Fibroblast of skin of scalp (primary cell): ENCODE measurements around the gene RAI14.
"Not testable (repeated sequence)": the region's sequence is repeated elsewhere in the genome, so short reads cannot be mapped to it uniquely, and the experiment has no call there.

Experiments used
- DNase-seq: peaks from one replicate; pipeline ENCODE4 v3.0.0-alpha.2; 2013

The RAI14 gene

DNA sequence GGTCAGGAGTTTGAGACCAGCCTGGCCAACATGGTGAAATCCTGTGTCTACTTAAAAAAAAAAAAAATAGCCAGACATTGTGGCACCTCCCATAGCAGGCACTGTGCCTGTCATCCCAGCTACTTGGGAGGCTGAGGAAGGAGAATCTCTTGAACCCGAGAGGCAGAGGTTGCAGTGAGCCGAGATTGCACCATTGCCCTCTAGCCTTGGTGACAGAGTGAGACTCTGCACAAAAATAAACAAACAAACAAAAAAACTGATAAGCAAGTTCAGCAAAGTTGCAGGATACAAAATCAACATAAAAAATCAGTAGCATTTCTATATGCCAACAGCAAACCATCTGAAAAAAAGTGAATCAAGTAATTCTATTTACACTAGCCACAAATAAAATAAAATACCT, 118.0 kb downstream of the RAI14 start:
- no peak for DNase-seq

DNA sequence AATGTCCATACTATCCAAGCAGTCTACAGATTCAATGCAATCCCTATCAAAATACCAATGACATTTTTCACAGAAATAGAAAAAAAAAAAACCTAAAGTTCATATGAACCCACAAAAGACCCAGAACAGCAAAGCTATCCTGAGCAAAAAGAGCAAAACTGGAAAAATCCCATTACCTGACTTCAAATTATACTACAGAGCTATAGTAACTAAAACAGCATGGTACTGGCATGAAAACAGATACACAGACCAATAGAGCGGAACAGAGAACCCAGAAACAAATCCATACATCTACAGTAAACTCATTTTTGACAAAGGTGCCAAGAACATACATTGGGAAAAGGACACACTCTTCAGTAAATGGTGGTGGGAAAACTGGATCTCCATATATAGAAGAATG, 118.5 kb downstream of the RAI14 start:
- not testable (repeated sequence) for DNase-seq

DNA sequence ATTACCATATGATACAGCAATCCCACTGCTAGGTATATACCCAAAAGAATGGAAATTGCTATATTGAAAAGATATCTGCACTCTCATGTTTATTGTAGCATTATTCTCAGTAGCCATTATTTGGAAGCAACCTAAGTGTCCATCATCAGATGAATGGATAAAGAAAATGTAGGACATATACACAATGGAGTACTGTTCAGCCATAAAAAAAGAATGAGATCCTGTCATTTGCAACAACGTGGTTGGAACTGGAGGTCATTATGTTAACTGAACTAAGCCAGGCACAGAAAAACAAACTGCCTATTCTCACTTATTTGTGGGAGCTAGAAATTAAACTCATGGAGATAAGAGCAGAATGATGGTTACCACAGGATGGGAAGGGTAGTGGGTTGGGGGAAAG, 119.8 kb downstream of the RAI14 start:
- no peak for DNase-seq

DNA sequence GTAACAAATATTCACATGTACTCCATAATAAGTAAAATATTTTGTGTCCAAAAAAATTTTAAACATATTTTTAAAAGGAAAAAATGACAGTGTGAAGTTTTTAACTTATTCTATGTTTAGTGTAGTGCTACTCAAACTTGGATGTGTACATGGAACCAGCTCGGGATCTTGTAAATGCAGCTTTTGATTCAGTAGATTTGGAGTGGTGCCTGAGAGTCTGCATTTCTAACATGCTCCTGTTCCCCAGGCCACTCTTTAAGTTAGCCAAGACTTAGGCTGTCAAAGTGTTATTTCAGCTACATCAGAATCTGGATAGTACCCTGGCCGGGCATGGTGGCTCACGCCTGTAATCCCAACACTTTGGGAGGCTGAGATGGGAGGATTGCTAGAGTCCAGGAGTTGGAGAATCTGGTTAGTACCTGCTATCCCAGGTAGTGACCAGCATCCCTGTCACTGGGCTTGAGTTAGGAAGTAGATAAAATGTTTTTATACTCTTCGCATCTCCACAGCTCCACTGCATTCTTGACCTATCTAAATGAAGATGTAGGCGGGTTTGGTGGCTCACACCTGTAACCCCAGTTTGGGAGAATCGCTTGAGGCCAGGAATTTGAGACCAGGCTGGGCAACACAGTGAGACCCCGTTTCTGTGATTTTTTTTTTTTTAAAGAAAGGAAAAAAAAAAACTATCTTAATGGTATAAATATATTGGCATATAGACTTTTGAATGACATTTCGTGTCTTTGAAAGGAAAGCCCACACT, 122.1 kb downstream of the RAI14 start:
- DNase-seq = no peak

DNA sequence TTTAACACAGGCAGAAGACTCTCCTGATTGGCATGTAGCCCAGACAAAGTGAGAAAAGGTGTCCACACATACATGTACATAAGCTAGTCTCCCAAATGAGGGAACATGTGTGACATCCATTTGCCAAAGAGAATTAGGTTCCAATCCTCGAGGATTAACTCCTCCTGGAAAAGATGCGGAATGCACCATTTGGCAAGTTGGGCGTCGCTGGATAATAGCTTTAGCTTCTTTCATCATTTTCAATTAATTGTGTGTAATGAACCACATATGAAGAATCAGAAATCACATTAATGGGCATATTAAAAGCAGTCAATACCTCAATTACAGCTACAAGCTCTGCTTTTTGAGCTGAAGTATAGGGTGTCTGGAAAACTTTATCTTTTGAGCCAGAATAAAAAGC, 127.8 kb downstream of the RAI14 start:
- not testable (repeated sequence) for DNase-seq

DNA sequence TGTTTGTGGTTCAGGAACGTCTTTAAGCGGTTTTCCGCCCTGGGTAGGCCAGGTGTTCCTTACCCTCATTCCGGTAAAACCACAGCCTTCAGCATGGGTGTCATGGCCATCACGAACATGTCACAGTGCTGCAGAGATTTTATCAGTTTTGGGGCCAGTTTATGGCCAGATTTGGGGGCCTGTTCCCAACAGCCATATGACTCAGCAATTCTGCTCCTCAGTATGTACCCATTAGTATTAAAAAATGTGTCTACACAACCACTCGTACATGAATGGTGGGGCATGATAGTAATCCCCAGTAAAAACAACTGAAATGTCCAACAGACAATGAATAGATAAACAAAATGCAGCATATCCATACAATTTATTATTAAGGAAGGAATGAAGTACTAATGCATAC, 130.9 kb downstream of the RAI14 start:
- no peak for DNase-seq

DNA sequence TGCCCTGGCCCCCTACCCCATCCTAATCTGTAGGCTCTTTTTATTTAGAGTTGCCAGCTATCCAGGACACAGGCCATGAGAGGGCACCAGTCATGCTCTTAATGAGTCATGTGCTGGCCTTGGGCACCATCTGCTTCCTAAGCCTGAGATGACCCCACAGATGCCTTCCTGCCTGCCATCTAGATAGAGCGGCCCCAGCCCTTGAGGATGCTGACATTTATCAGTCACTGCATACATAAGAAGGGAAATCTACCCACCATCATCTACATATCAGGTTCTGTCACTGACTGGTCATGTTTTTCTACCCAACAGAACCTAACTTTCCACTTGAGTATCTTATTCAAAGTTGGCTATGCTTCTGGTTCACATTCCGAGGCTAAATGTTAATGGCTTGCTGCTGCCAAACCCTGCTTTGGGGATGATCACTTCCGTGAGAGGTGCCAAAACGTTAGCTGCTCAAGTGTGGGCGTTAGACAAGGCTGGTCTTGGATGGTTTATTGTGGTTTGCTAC, 132.9 kb downstream of the RAI14 start:
- DNase-seq = peak; percentile 51

DNA sequence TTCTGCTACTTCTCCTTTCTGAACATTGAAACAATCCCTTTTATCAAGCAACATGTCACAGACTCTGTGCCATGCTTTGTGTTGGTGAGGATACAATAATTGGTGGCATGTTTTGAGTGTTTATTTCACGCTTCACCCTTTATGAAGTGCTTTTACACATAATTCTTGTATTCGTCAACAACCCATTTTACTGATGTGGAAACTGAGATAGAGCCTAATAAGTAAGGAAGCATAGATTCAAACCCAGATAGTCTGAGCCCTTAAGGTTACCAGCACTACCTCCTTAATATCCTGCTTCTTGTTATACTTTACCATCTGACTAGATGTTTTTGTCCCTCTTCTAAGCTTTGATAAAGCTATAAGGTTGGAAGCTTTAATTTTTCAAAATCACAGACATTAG, 133.5 kb downstream of the RAI14 start:
- DNase-seq = no peak

DNA sequence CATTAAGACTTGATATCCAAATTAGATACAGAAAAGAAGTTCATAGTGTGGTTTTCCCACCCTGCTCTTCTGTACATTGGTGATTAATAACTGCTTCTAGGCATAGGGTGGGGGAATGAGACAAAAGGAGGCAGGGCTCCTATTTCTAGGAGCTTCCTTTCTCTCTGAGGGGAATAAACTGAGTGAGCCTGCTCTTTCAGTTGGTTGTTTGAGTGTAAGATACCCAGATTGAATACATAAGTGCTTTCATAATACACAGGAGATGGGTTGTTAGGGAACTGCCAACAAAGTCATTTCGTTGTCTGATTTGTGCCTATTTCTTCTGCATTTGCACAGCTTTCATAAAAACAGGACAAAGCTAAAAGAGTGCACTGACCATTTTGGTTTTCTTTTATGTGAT, 133.9 kb downstream of the RAI14 start:
- no peak for DNase-seq

DNA sequence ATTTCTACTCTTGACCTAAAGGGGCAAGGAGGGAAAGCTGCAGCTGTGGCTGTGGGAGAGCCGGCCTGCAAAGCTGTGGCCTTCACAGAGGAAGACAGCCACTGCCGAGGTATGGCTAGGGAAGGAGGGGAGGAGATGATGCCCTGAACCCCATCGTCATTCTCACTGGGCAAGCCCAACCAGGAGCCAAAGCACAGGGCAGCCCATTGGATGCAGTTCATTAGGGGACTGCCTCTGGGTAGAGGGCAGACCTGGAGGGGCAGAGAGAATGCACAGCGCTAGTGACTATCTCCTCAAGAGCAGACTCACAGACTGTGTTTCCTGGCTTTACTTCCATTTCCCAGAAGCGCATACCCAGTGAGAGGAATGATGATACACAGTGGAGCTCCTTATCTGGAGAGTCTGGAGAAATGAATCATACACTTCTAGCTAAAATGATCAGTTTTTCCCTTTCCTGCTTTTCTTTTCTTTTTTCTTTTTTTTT, 135.7 kb downstream of the RAI14 start:
- peak; percentile 63 for DNase-seq

DNA sequence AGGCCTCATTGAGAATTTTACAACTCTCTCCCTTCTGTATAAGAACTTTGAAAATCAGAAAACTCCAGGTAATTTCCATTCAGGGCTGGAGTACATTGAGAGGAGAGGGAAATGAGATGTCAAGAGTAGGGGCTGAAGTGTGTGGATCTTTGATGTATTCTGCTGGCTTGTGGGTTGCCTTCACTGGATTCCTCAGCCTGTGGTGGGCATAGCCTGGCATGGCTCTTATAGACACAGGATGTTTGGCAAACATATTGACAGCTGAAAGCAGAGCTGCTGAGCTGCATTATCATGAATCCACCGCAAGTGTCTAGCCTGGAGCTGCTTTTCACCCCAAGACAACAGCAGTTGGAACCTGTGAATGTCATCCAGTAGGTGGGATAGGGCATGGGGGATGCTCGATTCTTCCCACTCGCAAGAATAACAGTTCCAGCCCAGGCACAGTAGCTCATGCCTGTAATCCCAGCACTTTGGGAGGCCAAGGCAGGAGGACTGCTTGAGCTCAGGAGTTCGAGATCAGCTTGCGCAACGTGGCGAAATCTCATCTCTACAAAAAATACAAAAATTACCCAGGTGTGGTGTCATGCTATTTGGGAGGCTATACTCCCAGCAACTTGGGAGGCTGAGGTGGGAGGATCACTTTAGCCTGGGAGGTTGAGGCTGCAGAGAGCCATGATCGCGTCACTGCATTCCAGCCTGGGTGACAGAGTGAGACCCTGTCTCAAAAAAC, 146.9 kb downstream of the RAI14 start:
- DNase-seq = no peak

DNA sequence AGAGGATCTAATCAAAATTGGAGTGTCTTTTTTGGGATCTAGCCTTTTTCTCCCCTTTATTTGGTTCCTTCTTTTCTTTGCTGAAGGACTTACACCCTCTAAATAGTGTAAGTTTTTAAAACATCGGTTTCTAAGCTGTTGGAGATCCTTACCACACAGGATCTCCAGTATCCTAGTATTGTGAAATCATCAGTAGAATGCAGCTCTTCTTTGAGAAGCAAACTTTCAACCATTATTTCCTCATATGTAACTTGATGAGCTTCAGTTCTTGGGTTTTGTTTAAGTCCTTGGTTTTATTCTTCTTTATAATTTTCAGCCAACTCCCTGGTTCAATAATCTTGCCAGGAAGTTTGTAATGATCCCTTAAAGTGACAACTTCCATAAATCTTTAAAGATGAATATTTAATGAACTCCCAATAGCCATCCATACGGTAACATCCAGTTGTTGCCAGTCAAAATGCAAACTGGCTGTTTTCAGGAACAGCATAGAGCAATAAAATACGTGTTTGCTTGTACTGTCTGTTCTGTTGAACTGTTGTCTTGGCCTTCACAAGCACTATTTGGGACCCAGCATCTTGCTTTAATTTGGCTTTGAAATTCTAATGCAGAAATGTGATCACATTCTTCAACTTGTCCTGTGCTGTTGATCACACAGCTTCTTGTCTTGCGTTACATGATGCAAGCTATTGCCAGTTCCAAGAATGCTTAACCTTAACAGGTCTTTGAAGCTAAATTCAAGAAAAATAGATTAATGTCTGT, 148.0 kb downstream of the RAI14 start:
- DNase-seq = no peak

DNA sequence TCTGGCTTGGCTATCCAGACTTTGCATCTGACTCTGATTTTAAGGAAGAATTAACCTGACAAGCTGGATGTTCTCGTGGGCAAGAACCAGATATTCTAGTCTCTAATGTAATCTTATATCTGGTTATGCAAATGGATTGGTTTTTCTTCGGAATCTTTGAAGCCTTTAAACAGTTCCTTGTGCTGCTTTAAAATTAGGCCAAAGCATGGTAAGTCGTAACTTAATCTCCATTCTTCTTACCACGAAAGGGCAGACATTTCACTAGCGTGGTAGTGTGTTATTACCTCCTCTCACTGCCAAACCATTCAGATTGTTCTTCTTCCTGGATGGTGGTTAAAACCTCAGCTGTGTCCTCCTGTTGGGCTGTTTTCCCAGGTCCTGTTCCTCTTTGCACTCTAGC, 148.8 kb downstream of the RAI14 start:
- DNase-seq = no peak

DNA sequence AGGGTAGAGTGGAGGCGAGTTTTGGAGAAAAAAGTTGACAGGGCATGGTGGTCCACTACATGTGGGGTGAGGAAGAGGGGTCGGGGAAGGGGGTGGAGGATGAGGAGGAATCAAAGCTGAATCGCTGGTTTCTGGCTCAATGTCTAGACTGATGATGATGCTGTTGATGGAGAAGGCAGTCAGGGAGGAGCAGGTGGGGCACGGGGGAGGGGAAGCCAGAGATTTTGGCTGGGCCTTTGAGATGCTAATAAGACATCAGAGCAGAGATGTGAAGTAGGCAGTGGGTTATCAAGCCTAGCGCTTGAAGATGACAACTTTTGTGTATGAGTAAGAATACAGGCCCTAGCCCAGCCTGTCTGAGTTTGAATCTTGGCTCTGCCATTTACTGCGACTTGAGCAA, 150.4 kb downstream of the RAI14 start:
- no peak for DNase-seq

DNA sequence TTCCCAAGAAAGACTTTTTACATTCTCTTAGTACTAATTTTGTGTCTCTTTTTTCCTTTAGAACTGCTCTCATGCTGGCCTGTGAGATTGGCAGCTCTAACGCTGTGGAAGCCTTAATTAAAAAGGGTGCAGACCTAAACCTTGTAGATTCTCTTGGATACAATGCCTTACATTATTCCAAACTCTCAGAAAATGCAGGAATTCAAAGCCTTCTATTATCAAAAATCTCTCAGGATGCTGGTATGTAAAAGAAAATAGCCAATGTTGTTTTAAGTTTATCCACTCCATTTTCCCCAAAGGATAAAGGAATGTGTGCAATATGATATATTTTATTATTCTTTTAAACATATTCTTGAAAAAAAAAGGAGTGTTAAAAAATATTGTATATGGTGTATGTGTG, 155.6 kb downstream of the RAI14 start:
- DNase-seq = peak; percentile 87

DNA sequence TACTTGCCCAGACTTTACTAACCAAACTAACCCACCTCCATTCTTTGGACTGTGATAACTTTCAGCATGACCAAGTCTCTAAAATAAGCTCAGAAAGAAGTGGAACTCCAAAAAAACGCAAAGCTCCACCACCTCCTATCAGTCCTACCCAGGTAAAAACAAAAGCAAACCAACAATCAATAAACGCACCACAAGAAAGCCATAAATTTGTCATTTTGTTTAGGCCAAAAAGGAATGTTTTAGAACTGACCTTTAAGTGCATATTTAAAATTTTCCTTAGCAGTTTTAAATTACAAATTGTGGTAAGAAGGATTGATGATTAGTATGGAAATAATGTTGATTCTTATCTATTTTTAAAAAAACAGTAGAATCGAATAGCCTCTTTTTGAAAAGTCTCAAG, 157.4 kb downstream of the RAI14 start:
- no peak for DNase-seq

DNA sequence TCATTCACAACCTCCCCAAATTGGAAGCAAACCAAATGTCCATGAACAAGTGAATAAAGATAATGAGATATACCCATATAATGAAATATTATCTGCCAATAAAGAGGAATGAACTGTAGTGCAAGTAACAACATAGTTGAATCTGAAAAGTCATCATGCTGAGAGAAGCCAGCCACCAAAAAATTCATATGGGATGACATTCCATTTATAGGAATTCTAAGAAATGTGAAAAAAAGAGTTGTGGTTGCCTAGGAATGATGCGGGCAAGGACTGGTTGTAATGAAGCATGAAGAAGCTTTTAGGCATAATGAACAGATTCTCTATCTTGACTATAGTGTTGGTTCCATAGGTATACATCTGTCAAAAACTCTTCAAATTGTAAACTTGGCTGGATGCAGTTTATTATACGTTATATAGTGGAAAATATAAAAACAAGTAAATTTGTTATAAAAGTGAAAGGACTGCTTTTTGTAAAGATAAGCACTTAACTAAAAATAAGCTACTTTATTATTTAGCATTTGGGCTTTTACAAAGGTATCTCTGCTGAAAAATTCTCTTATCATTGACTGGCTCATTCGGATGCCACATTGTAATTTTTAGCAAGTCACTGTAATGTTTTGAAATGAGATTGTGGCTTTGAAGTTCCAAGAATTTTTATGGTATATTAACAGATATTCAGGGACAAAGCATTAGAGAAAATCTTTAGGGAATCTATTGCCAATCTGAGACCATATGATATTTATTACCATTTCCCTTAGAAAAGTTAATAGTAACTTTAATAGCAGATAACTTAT, 161.6 kb downstream of the RAI14 start:
- peak; percentile 87 for DNase-seq

DNA sequence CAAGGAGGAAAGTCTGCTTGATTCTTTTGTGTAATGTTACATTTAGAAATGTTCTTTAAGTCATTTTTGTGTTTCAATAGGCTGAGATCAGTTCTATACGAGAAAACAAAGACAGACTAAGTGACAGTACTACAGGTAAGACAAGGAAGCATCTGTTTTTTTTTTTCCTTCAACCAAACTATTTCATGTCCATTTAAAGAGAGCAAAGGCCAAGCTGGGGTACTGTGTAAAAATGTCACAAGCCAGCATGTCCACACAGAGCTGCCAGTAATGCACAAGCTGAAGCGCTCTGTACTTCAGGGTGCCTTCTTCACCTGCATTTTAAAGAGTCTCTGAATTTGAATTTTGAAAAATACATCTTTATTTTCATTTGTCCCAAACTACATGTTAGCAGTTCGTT, 162.6 kb downstream of the RAI14 start:
- no peak for DNase-seq

DNA sequence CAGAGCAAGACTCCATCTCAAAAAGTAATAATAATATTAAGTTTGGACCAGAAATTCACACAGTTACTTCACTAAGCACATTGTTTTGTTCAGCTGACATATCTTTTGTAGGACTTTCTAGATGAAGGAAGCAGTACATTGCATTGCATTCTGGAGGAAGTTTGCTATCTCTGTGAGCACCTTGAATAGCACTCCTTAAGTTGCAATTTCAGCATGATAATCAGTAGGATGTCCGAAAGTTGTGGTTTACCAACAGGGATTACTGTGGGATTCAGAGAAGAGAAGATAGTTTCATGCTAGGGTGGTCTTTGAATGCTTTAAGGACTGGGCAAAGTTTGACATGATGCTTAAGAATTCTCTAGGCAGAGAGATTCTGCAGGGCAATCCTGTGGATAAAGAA, 164.5 kb downstream of the RAI14 start:
- no peak for DNase-seq

DNA sequence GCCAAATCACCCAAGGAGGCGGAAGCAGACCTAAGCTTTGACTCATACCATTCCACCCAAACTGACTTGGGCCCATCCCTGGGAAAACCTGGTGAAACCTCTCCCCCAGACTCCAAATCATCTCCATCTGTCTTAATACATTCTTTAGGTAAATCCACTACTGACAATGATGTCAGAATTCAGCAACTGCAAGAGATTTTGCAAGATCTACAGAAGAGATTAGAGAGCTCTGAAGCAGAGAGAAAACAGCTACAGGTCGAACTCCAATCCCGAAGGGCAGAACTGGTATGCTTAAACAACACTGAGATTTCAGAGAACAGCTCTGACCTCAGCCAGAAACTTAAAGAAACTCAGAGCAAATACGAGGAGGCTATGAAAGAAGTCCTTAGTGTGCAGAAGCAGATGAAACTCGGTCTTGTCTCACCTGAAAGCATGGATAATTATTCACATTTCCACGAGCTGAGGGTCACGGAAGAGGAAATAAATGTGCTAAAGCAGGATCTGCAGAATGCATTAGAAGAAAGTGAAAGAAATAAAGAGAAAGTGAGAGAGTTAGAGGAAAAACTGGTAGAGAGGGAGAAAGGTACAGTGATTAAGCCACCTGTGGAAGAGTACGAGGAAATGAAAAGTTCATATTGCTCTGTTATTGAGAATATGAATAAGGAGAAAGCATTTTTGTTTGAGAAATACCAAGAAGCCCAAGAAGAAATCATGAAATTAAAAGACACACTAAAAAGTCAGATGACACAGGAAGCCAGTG, 167.0 kb downstream of the RAI14 start:
- DNase-seq = no peak

DNA sequence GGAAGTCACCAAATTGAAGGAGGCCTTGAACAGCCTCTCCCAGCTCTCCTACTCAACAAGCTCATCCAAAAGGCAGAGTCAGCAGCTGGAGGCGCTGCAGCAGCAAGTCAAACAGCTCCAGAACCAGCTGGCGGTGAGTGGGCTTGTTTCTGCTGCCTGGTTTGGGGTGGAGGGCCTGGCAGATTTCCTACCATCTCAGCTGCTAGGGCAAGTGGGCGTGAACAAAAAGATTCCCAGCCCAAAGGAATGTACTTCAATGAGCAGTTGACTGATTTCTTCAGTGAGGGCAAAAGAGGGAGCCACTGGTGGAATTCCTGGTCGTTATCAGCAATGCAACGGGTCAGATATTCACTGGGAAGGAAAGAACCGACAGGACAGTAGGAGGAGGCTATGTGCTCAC, 170.2 kb downstream of the RAI14 start:
- no peak for DNase-seq
